ENCODE measurements around the gene USP31.

DNA sequence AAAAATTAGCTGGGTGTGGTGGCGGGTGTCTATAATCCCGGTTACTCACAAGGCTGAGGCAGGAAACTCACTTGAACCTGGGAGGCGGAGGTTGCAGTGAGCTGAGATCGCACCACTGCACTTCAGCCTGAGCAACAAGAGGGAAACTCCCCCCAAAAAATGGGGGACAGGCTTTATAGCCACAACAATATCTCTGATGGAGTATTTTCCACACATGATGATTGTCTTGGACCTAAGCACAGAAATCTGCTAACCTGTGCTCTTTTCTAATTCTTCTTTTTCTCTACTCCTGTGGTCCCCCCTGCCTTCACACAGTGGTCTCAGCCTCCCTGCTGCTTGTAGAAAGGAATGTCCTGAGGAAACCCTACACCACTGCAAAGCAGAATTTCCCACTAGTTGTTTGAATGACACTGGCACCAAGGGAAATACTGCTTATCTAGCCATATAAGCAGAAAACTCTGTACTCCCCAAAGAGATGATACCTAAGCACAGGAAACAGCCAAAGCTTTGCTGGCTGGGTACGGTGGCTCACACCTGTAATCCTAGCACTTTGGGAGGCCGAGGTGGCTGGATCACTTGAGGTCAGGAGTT is 117.6 kb downstream of the USP31 start:
- TF ChIP-seq ZBTB7A (IDR thresholded peaks at IDR 0.05; ENCODE audit: low read depth) (no peak), YY1 (IDR thresholded peaks at IDR 0.05; ENCODE audit: low read depth) (no peak), CEBPB (IDR thresholded peaks at IDR 0.05) (no peak)
- TF ChIP-seq, protein P1, sequence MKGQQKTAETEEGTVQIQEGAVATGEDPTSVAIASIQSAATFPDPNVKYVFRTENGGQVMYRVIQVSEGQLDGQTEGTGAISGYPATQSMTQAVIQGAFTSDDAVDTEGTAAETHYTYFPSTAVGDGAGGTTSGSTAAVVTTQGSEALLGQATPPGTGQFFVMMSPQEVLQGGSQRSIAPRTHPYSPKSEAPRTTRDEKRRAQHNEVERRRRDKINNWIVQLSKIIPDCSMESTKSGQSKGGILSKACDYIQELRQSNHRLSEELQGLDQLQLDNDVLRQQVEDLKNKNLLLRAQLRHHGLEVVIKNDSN (IDR thresholded peaks at IDR 0.05): no peak
